EH (cell line): ENCODE results near the gene NFKBIL1.
A peak's percentile ranks its signal among the peaks of the same experiment; 100 is the strongest.

Experiments used
- DNase-seq: peaks from one replicate; pipeline ENCODE4 v3.0.0-alpha.2; 2015; ENCODE audit warnings: low read depth

NFKBIL1 gene

GRCh38 chr6:31559958-31560696, 12.7 kb downstream of the NFKBIL1 start:
- DNase-seq = peak; percentile 92

GRCh38 chr6:31560697-31561058, 13.3 kb downstream of the NFKBIL1 start:
- DNase-seq = no peak

GRCh38 chr6:31567531-31568370, 20.3 kb downstream of the NFKBIL1 start:
- DNase-seq = no peak

GRCh38 chr6:31568537-31568961, 21.1 kb downstream of the NFKBIL1 start:
- DNase-seq = no peak

- no peak for DNase-seq
Measured at GRCh38 chr6:31569861-31570536, 22.6 kb downstream of the NFKBIL1 start.

GRCh38 chr6:31572041-31572911, 24.9 kb downstream of the NFKBIL1 start, which contains the start of gene LTA:
Gene LTA (plus strand): TSS chr6:31572289. CDS start chr6:31572743, 454 bp downstream.
- DNase-seq = no peak

- DNase-seq = no peak
Measured at GRCh38 chr6:31573239-31574105, 26.1 kb downstream of the NFKBIL1 start.

GRCh38 chr6:31574106-31575061, 27.0 kb downstream of the NFKBIL1 start:
- no peak for DNase-seq

- DNase-seq = no peak
Measured at GRCh38 chr6:31575335-31575901, 28.0 kb downstream of the NFKBIL1 start, which contains the start of gene TNF. Gene TNF (plus strand): TSS chr6:31575565. CDS start chr6:31575742, 177 bp downstream.

- no peak for DNase-seq
Measured at GRCh38 chr6:31575952-31576685, 28.7 kb downstream of the NFKBIL1 start.

GRCh38 chr6:31576897-31577578, 29.6 kb downstream of the NFKBIL1 start:
- DNase-seq = no peak

- no peak for DNase-seq
Measured at GRCh38 chr6:31577579-31577966, 30.2 kb downstream of the NFKBIL1 start.

GRCh38 chr6:31578184-31579118, 31.0 kb downstream of the NFKBIL1 start:
- DNase-seq = no peak

- DNase-seq = no peak
Measured at GRCh38 chr6:31579119-31579505, 31.7 kb downstream of the NFKBIL1 start.

- DNase-seq = no peak
Measured at GRCh38 chr6:31579546-31580437, 32.4 kb downstream of the NFKBIL1 start.

GRCh38 chr6:31580438-31580740, 33.0 kb downstream of the NFKBIL1 start:
- DNase-seq = no peak
